Measurements from ENCODE around the gene ANKS6.

Gene ANKS6

DNA sequence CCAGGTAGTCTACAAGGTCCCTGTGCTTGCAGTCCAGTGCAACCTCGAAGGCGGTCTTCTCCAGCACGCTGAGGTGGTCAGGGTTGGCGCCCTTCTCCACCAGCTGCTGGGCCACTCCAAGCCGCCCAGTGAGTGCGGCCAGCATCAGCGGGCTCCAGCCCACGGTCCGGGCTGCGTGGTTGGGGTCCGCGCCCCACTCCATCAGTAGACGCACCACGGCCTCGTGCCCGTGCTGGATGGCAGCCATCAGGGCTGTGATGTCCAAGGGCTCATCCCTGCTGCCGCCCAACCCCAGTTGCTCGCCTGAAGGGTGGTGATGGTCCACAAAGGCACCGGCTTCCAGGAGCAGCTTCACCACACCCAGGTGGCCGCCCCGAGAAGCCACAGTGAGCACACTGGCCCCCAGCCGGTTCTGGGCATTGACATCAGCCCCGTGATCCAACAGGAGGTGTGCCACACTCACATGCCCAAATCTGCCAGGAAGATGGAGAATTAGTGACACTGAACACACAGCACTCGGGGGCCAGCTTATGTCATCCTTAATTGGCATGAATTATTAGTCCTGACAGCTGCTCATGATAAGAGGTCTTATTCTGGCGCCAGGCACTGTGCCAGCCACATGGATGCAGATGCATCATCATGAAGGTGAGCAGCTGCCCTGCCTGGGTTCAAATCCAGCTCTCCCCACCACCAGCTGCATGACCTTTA, 6.1 kb downstream of the ANKS6 start:
- peak; percentile 76 for DNase-seq

DNA sequence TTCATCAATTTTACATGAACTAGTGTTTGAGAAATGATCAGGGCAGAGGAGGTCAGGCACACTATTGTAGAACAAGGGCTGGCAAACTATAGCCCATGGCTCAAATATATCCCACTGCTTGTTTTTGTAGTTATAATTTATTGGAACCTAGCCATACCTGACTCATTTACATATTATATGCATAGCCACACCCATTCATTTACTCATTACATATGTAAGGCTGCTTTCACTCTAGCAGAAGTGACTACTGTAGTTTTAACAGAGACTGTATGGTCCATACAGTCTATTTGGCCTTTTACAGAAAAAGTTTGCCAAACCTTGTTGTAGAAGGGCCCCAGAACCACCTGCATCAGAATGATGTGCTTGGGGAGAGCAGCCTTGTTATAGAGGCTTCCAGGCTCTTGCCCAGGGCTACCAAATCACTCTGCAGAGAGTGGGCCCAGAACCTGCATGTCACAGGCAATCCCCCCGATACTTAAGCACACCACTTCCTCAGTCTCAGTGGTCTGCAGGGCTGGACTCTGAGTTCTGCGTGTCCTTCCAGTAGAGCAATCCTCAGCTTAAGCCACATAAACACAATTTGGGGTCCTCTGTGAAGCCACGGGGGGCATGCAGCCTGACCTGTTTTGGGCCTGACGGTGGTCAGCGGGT, 6.7 kb downstream of the ANKS6 start:
- DNase-seq, result no peak

DNA sequence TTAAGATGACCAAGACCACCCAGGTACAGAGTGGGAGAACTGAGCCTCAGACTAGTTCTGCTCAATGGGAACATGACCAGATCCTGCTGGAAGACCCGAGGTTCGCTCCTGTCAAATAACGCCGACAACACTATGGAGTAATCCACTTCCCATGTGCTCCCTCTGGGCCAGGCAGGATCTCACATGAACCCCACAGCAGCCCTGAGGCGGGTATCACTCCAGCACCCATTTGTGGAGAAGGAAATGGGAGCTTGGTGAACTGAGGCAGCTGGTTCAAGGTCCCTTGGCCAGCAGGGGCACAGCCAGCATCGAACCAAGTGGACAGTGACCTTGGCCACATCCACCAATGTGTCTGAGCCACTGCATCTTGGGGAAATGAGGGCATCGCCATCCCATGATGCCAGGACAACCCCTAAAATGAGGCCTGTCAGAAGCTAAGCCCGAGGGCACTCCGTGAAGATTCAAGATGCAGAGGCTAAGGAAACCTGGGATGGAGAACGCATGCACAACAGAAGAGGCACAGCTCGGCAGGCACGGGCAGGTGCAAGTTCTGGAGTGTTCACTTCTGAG, 8.5 kb downstream of the ANKS6 start:
- no peak for DNase-seq

DNA sequence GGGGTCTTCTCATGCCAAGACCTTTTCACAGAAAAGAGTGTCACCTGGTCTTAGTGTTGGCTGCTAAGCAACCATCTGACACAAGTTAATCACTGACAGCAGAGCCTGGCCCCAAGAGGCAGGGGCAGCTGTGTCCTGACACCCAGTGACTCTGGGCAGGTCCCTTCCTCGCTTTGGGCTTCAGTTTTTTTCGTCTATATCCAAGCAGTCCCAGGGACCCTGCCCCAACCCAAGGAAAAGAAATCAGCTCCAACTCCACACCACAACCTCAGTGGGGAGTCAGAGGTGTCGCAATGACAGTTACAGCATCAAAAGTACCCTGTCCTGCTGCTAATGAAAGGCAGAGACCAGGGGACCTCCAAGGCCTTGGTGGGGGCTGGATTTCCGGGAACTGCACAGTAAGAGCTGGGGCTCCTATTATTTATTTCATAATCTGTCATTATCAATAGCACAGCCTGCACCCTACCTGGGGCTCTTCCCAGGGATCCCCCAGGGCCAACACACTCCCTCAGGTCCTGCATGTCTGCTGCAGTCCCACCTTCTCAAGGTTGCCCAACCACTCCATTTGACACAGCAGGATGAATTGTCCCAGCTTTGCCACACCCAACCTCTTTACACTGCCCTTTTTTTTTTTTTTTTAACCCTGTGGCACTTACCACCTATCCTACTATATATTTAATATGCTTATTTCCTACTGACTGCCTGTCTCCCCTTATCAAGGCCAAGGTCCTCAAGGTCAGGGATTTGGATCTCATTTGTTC, 9.4 kb downstream of the ANKS6 start:
- DNase-seq, result no peak

DNA sequence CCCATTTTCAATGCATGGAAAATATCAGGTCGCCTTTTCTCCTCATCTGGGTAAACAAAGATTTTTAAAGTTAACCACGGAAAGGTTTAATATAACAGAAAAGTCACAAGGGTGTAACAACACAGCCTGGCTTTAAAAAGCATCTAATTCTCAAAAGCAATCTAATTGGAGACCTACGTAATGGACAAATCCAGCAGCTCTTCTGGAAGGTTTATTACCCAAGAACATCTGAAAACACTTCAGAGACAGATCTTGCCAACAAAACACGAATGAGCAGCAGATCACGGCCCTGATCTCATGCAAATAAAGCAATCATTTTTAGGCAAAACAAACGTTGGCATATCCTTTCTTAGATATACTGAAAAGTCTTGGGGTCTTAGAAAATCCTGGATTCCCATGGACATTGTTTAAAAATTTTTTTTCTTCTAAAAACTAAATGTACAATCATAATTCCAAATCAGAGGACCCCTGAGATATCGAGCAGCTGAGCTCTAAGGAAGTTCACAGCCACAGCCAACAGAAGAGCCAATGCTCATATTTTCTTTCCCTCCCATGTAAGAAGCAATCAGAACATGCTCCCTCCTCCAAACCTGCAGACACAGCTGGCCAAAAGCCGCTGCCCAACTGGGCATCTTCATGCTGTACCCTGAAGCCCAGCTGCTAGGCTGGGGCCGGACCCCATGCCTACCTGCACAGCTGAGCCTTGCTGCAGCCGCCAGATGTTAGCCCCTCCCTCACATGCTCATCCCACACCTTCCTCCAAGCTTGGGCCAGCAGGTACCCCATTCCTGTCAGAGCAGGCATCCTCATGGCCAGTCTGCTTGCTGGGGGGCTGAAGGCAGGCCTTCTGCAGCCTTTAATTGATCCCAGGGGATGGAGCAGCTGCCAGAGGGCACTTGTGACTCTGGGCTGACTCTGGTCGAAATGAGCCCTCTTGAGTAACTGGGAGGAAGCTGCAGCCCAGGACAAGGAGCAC, 11.2 kb downstream of the ANKS6 start:
- DNase-seq, result no peak

DNA sequence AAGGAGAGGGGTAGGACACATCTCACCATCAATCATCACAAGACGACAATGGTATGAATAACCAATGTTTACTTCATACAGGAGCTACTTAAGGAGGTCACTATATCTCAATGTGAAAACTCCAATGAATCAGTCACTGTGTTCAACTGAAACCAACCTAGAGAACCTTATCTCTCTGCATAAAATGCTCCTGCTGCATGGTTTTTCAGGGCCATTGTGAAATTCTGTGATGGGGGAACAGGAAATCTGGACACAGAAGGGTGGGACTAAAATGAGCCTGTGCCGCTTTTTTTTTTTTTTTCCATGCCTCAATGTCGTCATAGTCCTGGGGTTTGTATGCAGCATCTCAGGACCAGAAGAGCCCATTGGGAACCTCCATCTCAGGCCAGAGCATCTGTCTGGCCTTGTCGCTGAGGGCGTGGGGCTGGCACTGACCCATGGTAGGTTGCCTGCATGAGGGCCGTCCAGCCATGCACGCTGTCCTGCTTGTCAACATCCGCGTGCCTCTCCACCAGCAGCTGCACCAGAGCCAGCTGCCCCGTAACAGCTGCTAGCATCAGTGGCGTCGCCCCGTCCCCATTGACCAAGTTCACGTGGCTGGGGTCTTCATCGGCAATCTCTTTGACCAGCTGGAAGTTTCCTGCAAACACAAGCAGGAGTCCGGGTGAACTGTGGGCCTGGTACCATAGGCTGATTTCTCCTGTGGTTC, 12.7 kb downstream of the ANKS6 start:
- no peak for DNase-seq

DNA sequence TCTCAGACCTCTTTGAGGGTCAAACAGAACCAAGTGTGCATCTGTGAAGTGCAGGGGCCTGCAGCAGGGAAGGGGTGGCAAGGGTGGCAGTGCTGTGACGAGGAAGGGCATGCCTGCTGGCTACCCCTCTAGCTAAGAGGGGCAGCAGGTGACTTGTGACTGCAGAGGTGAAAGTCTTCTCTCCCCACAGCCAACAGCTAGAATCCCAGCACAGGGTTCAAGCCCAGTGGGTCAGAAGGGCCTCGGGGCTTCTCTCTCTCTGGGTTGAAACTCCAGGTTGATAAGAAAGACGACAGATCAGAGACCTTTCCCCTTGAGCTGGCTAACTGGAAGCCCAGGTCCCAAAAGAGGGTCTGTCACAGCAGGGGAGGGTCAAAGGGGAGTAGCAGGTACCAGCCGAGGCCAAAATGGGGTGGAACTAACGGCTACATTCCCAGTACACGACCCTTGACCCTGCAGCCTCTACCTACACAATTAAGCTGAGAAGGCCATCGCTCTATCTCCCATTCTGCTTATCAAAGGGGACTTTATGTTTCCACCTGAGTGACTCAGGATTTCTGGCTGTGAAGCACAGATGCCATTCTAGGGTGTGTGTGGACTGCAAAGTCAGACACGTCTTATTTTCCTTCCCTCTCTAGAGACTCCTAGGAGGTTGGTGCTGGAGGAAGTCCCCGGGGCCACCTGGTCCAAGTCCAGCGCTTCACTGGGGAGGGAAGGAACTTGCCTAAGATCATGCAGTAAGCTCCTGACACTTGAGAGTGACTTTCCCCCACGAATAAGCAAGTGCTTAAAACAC, 14.6 kb downstream of the ANKS6 start:
- DNase-seq, result no peak

DNA sequence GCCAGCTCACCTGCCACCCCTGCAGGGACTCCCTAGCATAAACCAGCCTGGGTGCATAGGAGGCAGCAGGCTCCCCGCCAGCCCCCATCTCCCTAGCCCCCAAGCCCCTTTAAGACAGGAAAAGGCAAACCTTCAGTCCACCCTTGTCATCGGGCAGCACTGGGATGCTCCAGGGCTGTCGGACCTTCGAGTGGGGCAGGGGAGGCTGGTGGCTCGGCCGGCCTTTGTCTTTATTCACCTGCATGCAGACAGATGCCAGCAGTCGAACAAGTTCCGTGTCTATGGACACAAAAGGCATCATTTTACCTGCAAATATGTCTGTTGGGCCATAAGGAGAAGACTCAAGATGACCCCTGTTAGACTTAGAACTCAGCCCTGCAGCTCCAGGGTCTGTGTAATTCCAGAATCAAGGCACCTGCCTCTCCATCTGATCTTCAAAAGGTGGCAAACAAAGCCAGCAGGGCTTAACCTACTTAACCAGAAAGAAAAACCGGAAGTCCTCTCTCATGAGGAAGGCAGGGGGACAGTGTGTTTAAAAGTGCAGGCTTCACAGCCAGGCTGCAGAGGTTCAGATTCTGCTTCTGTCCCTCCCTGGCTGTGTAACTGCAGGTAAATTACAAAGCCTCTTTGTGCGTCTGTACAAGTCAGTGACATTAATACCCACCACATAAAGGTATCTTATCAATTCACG, 16.2 kb downstream of the ANKS6 start:
- DNase-seq, result no peak

DNA sequence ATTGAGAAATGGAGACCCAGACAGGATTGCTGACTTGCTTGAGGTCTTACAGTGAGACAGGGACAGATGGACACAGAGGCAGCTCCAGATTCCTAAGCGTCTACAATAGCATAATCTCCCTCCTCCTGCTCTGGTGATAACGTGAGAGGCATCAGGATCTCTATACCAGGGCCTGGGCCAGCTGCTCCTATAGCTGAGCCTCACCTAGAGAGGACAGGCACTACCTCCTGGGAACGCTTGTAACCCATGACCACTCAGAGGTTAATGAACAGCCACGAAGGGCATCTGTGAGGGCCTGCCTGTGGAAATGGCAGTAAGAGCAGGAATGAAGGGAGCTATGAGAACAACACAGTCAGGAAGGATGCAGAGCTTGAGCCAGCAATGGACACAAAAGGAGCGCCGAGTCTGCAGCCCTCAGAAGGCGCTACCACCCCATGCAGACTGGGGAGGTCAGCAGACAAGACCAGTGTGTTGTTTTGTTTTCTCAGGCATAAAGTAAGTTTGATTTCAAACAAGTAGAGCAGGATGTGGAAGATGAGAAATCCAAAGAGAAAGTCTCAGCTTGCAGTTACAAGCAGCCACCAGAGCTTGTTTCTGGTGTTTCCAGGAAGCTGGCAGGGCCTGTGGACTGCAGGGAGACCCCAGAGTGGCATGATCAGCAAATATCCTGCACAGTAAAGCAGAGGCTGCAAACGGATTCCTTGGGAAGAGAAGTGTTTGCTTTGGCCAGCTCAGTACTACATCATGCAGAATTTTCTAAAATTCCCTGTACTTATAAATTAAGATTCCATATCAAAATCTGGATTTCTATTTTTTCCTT, 17.4 kb downstream of the ANKS6 start:
- no peak for DNase-seq

DNA sequence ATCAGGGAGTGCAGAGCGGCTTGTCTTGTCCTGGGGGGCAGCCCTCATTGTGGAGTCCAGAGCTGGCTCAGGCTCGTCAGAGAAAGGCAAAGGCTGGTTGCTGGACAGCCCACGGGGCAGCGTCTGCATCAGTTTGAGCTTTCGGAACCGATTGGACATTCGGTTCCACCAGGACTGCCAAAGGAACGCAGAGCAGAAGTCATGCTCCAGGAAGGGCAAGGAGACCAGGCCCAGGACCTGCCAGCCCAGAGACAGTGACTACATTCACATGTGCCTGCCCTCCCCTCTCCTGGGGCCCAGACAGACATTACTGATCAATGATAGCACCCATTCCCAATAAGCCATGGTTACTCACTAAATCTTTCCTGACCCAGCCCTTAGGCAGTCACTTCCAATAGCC, 18.1 kb downstream of the ANKS6 start:
- no peak for DNase-seq

DNA sequence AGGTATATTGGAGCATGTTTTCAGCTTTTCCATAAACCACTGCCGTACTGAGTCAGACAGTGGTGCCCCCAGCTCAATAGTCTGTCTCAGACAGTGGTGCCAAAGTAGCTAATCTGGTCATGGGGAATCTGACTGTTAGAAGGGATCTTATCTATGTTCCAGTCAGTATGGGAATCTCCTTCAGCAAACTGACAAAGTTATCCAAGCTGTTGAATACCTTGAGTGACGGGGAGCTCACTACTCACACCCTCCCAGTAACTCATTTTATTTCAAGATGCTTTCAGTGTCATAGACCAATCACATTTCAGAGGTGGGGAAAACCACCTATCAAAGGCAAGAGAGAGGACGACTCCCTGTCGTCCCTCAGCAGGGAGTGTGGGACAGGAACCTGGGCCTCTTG, 18.7 kb downstream of the ANKS6 start:
- DNase-seq, result no peak

DNA sequence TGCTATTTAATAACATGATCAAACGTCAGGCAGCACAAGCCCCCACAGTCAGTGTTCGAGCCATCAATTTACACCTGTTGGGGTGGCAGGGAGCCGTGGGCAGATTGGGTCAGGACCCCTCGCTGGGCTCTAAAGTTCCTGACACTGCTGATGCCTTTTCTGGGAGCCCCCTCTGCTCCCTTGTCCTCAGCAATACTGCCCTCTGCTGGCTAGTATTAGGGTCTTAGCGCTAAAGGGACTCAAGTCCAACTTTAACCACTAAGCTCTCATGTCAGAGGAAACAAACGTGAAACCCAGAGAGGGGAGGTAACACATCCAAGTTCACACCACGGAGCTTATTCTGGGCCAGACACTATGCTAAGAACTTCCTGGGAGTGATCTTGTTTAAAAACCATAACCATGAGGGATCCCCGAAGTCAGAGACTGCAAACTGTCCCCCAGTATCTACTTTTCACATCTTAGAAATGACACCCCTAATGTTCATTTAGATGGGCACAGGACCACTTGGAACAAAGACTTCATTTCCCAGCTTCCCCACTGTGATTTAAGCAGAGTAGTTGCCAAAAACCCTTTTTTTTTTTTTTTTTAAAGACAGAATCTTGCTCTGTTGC, 20.4 kb downstream of the ANKS6 start:
- no peak for DNase-seq

DNA sequence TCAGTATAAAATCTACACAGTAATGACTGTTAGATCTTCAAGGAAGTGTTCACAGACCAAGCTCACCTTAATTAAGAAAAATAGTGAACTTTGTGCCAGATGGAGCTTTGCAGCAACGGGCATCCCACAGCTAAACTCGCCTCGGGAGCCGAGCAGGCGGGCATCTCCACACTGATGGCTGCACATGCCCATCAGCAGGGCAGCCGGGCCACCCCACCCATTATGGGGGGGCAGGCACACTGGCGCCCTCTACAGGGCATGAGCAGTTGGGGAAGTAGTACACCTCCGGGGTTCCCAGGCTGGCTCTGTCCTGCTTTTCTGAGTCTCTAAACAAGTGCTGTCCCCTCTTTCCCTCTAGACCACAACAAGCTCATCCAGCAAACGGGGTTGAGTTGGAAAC, 21.6 kb downstream of the ANKS6 start:
- no peak for DNase-seq

DNA sequence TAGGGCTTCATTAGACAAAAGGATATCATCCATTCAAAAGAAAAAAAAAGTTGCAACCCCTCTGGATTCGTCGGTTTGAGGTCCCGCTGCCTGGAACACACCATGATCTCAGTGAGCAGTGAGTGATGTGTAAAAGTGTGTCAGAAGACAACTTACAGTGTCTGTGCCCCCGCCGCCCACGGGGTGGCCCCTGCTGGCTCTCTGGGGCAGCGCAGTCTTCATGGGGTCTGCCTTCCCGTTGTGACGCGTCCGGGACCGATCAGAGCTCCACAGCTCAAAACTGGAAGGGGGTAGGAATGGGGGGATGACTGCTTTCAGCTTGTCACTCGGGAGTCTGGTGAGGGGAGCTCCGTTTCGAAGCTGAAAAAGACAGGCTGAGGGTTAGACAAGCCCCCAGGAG, 22.6 kb downstream of the ANKS6 start:
- no peak for DNase-seq

DNA sequence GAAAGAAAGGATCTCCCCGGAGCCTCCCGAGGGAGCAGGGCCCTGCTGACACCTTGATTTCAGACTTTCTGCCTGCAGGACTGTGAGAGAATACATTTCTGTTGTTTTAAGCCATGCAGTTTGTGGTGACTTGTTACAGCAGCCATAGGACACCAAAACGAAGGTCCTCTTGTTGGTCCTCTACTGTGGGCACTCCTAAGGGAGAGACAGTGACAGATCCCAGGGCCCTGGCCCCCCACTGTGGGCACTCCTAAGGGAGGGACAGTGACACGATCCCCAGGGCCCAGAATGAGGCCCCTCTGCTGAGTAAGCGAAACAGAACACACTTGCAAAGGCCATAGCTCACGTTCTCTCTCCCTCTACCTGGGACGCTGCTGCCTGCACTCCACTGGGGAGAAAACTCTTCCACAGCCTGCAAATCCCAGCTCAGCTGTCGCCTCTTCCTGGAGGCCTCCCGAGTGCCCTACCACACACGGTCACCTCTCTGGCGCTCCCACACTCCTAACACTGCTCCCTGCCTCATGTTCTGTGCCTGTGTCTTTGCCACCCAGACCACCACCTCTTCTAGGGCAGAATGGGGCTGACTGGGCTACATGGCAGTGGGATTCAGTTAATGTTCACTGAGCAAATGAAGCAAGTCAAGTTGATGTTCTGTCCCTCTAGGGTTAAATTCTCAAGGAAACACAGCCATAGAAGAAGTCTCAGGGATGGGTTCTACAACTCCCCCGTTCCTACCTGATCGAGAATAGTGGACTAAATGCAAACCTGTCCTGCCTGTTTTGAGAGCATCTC, 23.8 kb downstream of the ANKS6 start:
- DNase-seq, result no peak

DNA sequence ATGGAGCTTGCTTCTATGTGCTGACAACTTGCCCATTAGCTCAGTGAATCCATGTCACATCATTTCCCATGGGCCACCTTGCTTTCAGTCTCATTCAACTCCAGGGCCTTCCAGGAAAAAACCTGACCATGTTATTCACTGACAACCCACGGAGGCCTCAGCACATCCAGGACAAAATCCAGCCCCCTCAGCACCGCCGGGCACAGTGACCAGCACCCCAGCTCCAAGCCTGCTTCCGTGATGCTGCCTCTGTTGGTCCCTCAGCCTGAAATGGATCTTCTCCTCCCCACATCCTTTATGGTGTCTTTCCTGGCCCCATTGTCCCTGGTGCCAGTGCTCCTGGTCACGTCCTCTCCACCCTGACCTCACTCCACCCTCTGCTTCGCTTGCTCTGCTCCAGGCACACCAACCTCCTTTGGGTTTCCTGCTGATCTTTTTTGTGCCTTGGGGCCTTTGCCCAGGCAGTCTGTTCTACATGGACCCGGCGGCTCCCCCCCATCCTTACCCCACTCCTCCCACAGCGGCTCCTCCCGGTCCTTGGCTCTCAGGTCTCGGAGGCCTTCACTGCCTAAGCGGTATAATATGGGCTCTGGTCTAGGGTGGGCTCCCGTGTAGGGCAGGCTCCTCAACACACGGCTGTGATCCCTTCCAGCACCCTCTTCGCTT, 25.0 kb downstream of the ANKS6 start:
- DNase-seq, result no peak

DNA sequence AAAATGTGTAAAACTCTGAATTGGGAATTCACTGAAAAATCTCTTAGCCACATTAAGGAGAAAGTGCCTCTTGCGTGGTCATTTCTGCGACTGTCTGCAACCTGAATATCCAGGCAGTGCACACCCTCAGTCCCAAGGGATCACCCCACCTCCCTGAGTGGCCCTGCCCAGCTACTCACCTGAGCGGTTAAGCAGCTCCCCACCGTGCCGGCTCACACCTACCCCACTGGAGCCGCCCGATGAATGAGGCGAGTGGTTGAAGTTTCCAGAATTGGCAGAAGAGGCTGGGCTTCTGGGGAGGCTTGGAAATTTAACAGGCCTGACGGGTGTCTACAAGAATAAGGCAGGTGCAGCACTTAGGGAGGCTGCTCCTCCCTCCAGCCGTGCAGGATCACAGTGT, 25.6 kb downstream of the ANKS6 start:
- DNase-seq, result no peak

DNA sequence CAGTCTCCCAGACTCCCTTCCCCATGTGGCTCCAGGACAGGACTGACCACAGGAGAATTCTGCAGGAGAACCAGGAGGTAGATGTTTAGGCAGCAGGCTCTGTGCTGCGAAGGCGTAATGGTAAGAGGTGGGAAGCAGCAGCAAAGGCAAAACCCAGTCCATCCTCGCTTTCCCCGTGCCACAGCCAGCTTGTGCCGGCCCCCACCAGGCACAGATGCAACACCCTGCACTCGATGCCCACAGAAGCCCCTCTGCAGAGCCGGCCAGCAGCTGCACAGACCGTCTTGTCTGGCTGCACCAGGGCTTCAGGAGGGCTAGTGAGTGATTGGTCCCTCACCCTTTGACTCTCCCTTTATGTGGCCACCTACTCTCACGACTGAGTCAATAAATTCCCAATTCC, 28.0 kb downstream of the ANKS6 start:
- no peak for DNase-seq

Measured in NCI-H446 treated with DMSO at 0.1 percent for 48 hours (cell line).